HPDE6-E6E7 (cell line): ENCODE results near the gene LIN28B.
"Not testable (repeated sequence)": the region's sequence is repeated elsewhere in the genome, so short reads cannot be mapped to it uniquely, and the experiment has no call there.

ENCODE experiments used
- DNase-seq: peaks from one replicate; pipeline ENCODE4 v3.0.0; 2011; ENCODE audit warnings: missing footprints; ENCODE audit errors: extremely low spot score

LIN28B gene

DNA sequence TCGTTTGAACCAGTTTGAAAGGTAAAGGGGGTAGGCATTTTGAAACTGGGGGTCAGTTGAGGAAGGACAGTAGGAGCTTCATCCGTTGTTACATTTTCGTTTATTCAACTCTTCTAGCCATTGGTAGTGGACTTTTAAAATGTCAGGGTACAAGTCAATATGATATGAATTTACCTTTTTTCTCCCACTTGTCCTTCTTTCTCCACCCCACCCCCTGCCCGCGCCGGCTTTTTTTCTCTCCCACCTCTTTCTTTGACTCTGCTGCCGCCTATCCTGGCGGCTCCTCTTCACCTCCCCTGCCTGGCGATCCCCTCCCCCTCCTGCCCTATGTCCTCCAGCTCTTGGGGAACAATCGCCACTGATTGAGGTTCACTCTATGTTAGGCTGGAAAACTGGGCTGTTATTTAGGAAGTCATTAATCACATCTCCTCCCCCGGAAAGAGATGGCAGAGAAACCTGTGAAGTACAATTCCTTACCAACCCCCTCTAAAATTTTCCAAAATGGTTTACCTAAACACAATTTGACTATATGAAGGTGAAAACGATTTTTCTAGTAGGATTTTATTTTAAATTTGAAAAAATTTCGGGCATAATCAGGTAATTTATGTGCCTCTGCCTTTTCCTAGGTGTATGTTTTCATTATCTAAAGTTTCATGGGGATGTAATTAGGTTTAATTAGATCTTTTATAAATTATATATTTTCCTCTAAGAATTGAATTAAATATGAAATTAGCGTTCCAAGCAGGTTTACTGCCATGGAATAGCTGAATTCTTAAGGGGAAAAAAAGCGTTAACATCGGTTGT is 778 bp upstream of the LIN28B start:
- no peak for DNase-seq

DNA sequence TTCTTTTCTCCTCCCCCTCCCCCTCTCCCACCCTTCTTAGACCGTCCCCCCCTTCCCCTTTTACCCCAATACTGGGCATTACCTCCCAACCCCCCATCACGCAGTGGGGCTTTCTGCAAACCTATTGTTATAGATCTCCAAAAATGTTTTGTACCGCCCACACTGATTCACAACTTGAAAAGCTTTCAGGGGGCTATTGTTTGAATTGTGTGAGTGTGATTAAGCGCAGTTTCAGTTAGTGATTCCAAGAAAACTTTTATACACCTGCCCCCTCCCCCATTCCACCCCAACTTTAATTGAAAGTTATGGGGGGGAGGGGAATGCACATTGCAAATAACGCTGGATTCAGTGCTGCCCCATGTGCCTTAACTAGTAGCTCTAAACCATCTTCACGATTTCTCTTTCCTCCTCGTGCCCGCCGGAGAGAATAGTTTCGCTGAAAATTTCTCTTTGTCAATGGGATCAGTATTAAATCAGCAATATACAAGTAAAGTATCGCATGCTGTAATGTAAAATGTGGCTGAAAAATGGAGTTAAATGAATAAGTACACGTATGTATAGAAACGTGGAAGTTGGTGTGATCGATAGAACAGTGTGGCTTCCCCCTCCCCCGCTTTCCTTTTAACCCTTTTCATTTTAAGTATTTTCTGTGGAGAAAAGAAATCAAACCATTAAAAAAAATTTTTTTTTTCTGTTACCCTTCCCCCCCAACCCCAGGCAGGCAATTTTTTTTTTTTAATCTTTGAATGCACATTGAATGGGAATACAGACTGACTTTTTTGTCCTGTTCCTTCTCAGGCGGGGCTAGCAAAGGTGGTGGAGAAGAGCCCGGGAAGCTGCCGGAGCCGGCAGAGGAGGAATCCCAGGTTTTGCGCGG is 632 bp downstream of the LIN28B start:
- DNase-seq = no peak

DNA sequence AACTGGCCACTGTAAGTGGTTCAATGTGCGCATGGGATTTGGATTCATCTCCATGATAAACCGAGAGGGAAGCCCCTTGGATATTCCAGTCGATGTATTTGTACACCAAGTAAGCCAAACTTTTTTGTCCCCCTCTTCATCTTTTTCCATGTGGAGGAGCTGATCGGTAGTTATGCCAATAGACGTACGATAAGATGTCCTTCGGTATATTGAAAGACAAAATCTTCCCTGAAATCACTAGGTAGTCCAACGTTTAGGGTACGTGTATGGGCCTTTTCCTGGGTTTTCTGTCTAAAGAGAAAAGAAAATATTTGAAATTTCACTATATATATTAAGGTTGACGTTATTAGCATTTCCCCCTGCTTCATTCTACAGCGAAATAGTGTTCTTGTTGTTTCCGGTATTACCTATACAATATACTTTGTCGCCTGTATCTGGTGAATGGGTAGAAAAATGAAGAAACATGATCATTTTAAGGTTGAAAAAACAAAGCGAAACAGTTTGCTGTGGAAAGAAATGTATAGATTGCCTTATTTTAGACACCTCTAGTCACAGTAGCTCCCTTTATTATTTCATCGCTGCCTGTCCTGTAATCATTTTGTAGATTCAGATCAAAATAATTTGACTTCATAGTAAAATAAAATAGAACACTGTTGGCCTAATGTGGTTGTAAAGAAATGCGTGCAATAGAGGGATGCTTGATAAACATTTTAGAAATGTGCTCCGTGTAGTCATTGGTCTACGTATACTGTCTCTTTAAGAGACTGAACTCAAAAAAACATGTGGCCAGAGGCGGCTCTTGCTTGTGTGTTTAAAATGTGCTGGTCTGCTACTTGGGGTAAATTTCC is 1.5 kb downstream of the LIN28B start:
- DNase-seq = no peak

DNA sequence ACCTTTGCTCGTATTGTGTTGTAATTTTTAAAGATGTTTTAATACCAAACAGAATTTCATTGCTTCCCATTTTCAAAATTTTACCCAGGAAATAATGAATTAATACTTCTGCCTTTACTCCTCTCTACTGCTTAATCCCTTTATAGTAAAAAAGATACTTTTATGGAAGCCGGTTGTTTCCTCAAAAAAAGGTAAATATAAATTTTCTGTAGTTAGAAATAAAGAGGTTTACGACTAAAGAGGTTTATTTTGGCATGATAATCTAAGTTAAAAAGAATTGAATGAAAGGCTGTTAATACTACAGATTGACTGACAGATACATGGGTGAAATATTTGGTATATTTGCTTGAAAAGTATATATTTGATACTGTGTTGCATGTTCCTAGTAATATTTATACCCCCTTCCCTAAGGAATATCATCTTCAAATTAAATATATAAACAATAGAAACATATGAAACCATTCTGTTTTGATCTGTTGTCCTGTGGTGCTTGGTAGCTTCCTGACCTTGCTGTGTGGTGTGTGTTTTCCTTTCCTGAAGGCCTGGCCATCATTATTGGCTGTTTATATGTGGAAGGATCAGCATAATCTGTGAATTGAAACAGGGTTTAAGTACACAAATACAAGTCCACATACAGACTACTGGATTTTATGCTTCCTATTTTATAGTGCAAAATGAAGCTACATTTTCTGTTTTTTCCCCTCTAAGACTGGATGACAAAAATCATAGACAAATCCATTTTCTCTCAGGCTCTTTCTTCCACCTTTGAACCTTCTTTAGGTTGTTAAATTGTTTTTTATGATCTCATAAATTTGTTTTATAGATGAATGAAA is 2.3 kb downstream of the LIN28B start:
- DNase-seq = no peak

DNA sequence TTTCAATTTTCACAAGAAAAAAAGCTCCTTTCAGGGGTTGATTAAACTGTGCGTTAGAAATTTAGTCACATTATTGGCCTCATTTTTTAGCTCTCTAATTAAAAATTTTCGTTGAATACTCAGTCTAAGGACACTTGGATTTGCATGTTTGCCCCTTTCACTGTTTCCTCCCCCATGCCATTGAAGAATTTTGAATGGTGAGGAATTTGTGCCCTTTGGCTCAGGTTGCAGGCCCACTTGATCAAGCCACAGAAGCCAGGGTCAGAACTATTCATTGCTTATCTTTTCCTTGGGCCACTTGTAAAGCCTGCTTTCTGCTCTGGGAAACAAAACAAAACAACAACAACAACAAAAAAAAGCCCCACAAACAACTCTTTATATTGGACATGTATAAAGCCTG is 12.2 kb downstream of the LIN28B start:
- DNase-seq = no peak

DNA sequence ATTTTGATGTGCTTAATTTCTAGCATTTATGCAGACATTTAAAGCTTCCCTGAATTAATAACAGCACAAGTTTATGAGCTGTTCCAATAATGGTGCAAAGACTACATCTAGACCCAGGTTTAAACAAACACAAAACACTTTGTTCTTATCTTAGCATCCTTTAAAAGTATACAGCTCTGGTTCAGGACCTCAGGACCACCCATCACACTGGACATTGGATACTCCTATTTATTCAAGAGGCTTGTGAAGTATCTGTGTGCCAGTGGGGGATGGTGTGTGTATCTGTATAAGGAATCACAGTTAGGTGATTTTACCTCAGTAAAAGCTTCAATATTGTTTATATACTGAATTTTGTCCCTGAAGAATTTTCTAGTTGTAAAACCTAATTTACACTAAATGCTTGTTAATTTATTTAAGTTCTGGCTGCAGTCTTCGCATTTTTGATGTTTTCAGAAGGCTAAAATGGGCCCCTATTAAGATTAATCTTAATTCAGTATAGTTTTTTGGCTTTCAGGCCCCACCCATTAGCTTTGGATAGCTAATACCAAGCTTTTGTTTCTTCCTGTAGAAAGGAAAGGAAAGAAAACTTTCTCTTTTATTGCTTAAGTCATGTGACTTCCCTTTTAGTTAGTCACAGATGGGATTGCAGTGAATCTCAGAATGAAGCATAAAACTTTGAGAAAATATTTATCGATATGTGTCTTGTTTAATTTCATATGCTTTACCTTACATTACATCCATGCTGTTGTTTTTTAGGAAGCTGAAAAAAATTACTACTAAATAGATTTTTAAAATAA is 13.1 kb downstream of the LIN28B start:
- no peak for DNase-seq

DNA sequence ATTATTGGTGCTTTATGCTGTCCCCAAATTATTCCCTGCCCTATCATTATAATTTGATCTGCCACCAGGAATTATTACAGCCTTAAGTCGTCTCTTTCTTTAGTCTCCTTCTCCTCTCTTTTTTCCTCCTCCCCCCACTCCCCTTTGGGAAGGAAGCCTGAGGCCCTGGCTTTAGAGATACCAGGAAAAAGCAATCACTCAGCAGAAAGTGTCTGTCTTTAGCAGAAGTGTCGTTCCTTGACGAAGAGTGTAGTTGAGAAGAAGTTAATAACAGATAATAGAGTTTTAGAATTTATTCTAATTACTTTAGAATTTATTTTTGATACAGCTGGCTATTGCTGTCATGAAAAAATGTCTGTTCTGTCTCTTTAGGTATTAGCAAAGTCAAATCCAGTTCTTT is 16.5 kb downstream of the LIN28B start:
- DNase-seq = no peak

DNA sequence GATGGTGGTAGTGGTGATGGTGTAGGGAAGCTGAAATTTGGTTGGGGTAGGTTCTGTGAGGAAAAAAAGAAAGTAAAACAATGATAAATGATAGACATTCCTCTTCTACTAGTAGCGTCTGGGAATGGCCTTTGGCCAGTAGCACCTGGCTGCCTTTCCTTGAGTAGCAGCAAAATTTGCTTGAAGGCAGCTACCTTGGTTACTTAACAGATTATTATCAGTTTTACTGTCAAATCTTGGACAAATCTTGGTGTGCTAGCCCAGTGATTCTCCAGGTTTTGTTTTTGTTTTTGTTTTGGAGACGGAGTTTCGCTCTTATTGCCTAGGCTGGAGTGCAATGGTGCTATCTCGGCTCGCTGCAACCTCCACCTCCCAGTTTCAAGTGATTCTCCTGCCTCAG is 26.4 kb downstream of the LIN28B start:
- no peak for DNase-seq

DNA sequence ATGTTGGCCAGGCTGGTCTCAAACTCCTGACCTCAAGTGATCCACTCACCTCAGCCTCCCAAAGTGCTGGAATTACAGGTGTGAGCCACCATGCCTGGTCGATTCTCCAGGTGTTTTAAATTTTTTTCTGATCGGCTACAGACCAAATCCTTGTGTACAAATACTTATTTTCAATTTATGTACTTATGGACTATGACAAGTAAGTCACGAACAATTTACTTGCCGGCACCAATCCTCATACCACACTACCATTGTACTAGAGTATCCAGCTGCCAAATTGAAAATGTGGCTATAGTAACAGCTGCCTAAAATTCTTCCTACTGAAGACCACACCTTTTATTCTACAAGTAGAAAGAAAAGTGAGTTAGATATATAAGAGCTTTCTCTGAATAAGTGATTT is 26.9 kb downstream of the LIN28B start:
- no peak for DNase-seq

DNA sequence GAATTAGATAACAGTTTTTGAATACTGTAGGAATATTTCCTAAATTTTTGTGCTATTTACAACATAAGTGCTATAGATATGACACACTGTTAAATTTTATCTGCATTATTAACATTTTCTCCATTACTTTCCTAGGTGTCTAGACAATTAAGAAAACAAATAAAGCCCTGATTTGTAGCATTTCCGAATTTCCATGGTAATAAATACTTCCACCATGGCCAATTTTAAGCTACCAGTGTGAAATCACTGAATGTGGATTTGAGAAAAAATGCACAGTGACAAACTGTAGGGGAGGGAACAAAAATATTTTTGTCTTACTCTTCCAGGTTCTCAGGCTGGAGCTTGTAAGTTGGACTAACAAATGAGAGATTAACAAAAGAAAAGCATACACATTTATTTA is 27.9 kb downstream of the LIN28B start:
- DNase-seq = no peak

DNA sequence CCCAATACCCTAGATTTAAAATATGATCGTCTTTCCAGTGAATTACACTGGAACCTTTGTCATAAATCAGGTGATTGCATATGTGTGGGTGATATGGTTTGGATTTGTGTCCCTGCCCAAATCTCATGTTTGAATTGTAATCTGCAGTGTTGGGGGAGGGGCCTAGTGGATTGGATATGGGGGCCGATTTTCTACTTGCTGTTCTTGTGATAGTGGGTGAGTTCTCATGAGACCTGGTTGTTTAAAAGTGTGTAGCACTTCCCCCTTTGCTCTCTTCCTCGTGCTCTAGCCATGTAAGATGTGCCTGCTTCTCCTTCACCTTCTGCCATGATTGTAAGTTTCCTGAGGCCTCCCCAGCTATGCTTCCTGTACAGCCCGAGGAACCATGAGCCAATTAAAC is 29.0 kb downstream of the LIN28B start:
- not testable (repeated sequence) for DNase-seq

DNA sequence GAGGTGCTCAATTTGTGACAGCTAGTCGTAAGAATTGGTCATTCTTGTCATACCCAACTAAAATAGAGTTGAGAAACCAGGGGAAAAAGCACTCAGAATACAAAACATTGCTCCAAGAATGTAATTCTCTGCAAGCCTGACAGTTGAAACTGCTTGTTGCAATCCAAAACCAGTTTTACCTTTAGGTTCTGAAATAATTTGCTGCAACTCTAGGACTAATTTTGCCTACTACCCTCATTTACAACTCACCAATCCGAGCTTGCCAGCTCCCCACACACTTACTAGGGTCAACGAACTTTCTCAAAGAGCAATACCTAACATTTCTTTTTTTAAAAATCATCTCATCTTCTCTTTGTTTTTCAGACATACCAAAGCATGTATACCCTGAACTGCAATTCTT is 29.7 kb downstream of the LIN28B start:
- no peak for DNase-seq

DNA sequence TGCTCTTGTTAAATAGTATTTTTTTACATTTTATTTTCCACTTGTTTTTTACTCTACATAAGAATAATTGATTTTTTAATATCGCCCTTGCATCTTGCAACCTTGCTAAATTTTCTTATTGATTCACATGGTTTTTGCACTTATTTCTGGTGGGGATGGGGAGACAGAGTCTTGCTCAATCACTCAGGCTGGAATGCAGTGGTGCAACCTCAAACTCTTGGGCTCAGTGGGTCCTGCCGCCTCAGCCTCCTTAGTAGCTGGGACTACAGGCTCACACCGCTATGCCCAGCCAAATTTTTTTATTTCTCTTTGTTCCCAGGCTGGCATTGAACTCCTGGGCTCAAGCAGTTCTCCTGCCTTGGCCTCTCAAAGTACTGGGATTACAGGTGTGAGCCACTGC is 30.3 kb downstream of the LIN28B start:
- DNase-seq = no peak

DNA sequence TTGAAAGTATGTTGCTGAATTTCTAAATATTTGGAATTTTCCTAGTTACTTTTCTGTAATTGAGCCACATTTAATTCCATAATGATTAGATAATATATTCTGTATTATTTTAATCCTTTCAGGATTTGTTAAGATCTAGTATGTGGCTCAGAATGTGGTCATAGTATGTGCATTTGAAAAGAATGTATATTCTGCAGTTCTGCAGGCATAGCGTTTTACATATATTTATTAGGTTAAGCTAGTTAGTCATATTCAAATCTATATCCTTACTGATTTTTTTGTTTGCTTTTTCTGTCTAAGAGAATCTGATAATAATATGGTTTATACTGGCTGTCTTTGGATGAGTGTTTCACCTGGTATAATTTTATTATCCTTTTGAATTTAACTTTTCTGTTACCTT is 33.2 kb downstream of the LIN28B start:
- DNase-seq = no peak

DNA sequence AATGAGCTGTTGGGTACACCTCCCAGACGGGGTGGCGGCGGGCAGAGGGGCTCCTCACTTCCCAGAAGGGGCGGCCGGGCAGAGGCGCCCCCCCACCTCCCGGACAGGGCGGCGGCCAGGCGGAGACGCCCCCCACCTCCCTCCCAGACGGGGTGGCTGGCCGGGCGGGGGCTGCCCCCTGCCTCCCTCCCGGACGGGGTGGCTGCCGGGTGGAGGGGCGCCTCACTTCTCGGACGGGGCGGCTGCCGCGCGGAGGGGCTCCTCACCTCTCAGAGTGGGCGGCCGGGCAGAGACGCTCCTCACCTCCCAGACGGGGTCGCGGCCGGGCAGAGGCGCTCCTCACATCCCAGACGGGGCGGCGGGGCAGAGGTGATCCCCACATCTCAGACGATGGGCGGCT is 34.2 kb downstream of the LIN28B start:
- DNase-seq = not testable (repeated sequence)

DNA sequence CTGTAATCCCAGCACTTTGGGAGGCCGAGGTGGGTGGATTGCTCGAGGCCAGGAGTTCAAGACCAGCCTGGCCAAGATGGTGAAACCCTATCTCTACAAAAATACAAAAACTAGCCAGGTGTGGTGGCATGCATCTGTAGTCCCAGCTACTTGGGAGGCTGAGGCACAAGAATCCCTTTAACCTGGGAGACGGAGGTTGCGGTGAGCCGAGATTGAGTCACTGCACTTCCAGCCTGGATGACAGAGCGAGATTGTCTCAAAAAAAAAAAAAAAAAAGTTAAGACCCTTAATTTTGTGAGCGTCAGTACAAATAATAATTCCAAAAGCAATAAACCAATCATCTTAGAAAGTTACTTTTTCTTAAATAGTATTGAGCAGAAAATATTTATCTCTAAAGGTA is 36.7 kb downstream of the LIN28B start:
- not testable (repeated sequence) for DNase-seq

DNA sequence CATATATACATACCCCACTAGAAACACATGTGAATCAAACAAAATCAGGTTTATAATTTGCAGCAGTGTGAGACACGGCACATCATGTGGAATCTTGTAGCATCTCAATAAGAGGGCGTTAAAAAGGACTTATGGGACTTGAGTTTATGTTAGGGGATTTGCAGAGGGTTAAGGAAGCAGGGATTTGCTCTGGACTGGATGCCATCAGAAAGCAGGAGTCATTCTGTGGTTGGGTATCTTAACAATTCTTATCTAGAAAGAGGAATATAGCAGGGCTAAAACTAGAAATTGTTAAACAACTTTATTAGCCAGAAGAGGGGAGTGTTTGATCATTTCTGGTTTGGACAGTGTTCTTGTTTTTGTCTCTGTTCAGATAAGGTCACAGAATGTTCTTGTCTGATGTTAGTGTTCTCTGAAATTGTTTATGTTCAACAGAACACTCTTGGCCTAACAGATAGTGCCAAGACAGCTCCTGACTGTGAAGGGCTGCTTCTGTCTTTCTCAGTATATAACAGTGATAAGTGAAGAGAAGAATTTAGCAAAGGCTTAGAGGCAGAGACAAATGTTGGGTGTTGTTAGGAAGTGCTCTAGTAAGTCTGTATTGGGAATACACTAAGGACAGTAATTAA is 39.2 kb downstream of the LIN28B start:
- no peak for DNase-seq

DNA sequence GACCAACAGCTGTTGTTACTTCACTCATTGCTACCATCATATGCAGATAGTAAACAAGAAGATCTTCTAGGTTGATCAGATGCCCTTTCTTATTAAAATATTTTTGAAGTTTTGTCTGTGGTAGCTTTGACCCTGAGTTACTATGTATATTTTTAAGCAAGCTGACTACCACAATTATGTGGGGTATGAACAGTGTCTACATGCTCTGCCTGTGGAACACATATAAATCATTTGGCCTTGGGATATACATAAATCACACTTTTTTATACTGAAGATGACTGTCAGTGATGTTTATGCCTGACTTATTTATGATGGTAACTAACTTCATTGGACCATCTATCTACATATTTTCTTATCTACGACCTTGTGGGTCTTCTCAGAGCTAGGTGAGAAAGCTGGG is 44.2 kb downstream of the LIN28B start:
- DNase-seq = no peak

DNA sequence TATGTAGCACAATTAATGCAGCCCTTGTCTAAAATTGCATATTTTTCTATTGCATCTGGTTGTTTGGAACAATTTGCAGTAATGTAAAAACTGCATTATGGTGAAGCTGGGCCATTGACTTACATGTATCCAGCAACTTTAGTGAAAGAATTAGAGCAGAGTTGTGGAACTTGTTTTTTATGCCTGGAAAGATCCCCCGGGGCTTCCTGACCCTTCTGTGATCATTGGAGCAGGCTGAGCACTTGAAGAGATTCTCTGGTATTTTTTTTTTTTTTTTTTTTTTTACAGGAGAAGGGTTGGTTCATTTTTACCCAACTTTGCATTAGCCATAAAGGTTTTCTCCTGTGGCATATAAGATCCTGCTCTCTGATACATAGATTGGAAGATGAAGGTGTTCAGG is 45.0 kb downstream of the LIN28B start:
- no peak for DNase-seq

DNA sequence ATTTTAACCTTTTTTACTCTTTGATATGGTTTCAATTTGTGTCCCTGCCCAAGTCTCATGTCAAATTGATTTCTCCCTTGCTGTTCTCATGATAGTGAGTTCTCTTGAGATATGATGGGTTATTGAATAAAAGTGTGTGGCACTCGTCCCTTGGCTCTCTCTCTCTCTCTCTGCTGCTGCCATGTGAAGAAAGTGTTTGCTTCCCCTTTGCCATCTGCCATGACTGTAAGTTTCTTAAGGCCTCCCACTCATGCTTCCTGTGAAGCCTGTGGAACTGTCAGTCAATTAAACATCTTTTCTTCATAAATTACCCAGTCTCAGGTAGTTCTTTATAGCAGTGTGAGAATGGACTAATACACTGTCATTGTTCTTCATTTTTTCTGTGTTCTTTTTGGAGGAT is 48.5 kb downstream of the LIN28B start:
- no peak for DNase-seq
